Fibroblast of mammary gland (primary cell): Measurements from ENCODE around the gene AVEN.

Experiments used
- DNase-seq: peaks from one replicate; pipeline ENCODE4 v3.0.0-alpha.2; 2010; ENCODE audit warnings: low read depth
- H3K4me3 ChIP-seq: 2 replicates; pipeline ENCODE4 v1.5.1; 2011; ENCODE audit warnings: low read depth, mild to moderate bottlenecking, low read length, moderate library complexity; ENCODE audit not compliant: control insufficient read depth
- TF ChIP-seq, protein P1 (sequence below): conservative IDR thresholded peaks from 2 replicates; pipeline ENCODE4 v1.5.1; 2011; ENCODE audit warnings: low read depth, low read length, inconsistent platforms; ENCODE audit not compliant: control insufficient read depth, insufficient read depth

The AVEN gene

DNA sequence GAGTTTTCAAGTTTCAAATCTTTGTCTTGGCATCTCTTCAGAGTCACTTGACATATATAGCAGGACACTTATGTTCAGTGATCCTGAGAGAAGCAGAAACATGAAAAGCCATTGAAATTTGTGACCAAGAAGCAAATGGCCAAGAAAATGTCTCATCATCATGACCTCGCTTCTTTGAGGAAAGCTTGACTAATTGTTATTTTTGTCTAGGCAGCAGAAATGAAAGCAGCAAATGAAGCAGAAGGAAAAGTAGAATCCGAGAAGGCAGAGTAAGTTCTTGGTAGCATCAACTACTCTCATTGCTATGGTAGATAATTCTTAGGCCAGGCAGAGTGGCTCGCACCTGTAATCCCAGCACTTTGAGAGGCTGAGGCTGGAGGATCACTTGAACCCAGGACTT lies 198.4 kb downstream of the AVEN start:
- no peak overlapping the region for H3K4me3 ChIP-seq
- DNase-seq, result no peak
- TF ChIP-seq, protein P1, sequence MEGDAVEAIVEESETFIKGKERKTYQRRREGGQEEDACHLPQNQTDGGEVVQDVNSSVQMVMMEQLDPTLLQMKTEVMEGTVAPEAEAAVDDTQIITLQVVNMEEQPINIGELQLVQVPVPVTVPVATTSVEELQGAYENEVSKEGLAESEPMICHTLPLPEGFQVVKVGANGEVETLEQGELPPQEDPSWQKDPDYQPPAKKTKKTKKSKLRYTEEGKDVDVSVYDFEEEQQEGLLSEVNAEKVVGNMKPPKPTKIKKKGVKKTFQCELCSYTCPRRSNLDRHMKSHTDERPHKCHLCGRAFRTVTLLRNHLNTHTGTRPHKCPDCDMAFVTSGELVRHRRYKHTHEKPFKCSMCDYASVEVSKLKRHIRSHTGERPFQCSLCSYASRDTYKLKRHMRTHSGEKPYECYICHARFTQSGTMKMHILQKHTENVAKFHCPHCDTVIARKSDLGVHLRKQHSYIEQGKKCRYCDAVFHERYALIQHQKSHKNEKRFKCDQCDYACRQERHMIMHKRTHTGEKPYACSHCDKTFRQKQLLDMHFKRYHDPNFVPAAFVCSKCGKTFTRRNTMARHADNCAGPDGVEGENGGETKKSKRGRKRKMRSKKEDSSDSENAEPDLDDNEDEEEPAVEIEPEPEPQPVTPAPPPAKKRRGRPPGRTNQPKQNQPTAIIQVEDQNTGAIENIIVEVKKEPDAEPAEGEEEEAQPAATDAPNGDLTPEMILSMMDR, result no peak

DNA sequence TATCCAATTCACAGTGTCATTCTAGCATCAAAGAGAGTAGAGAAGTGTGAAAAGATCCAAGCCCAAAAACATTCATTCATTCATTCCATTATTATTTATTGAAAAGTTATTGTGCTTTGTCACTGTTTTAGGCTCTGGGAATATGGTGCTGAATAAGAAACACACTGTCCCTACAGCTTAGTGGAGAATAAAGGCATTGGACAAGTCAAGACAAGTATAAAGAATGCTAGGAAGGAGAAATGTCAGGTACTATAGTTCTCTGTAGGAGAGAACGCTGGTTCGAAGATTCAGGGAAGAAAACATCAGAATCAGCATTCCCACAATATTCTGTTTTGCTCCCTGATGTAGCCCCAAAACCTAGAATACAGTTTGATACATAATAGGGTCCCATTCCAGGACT lies 199.5 kb downstream of the AVEN start:
- no peak for DNase-seq
- TF ChIP-seq, protein P1, result no peak
- H3K4me3 ChIP-seq, result no peak overlapping the region

DNA sequence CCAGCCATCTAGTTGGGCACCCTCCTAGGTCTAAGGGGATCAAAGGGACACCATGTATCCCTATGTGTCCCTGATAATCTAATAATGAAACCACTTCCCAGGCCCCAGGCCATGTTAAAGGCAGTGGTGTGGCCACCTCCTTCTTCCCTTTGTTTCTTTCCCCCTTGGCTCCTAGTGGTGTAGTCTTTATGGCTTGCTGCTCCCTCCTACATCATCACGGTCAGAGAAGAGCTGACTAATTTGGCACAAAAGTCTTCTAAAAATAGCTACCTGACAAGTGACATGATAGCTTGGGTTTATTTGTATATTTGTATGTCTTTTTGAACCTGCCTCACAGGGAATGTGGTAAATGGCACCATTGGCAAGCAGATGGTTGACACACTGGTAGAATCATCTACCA lies 201.7 kb downstream of the AVEN start:
- H3K4me3 ChIP-seq, result no peak overlapping the region
- no peak for DNase-seq
- TF ChIP-seq, protein P1, result no peak

DNA sequence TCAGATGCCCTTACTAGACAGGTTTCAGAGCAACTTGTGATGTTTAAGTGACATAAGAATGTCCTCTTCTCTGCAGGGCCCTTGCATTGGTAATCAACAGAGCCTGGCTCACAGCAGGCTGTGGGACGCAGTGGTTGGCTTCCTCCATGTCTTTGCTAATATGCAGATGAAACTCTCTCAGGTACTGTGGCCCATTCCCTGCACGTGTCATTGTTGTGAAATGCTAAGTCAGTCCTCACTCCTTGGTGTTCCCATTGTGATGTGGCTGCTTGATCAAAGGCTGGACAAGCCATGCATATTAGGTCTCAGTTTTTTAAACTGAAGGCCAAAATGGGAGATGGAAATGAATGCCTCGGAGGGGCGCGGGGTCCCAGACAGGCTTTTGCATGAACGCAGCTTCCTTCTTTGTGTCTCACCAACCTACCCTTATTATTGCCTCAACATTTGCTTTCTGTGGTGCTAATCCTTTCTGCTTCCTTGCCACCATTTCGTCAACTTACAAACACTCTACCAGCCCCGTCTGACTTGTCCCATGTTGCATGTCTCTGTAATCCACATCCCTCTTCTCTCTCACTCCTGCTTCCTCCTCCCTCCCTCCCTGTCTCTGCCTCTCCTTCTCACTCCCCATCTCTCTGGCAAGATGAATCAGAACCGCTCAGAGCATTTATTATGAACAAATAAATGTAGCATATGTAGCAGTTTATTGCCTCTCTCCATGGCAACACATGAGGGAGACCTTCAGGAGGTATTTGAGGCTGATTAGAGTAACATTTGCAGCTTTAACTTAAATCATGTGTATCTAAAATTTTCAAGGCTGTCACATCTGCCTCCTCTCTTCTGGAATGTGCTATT lies 203.9 kb downstream of the AVEN start:
- DNase-seq, result no peak
- TF ChIP-seq, protein P1, result no peak
- H3K4me3 ChIP-seq, result no peak overlapping the region

DNA sequence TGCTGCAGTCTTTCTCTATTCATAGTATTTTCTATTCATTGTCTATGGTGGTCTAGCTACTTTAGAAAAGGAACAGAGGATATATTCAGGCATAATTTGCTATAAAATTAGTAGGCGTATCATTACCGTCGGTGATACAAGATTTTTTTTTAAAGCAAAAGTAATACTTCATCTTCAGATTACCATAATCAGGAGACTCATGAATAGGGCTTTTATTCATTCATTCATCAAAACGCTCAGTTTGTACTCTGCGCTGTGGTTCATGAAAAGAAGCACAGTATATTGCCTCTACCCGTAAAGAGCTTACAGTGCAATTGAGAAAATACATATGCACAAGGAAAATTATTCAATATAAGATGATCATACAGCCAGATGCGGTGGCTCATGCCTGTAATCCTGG lies 207.4 kb downstream of the AVEN start:
- DNase-seq, result no peak

DNA sequence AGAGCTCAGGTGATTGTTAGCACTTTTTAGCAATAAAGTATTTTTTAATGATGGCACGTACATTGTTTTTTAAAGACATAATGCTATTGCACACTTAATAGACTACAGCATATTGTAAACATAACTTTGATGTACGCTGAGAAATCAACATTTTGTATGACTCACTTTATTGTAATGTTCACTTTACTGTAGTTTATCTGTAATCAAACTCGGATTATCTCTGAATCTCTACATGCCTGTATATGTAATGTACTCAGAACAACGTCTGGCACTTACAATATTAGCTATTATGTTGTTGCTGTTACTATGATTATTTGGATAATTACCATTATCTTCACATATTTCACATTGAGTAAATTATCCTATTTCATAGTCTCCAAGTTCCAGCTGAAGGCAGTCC lies 208.7 kb downstream of the AVEN start:
- H3K4me3 ChIP-seq, result no peak overlapping the region
- TF ChIP-seq, protein P1, result no peak
- no peak for DNase-seq

More for the DNA sequence above, 207.4 kb downstream of the AVEN start:
- TF ChIP-seq, protein P1, result no peak
- no peak overlapping the region for H3K4me3 ChIP-seq
